GM19239 (cell line): Measurements from ENCODE around the gene DPM2.

ENCODE experiments used
- DNase-seq: peaks from one replicate; pipeline ENCODE4 v3.0.0; 2011; ENCODE audit warnings: low spot score; ENCODE audit not compliant: insufficient read length
- FAIRE-seq: peaks from 2 replicates; lab custom pipeline; 2011; peaks lifted over from hg19 to GRCh38; lab: Jason Lieb, UNC

DPM2 gene

DNA sequence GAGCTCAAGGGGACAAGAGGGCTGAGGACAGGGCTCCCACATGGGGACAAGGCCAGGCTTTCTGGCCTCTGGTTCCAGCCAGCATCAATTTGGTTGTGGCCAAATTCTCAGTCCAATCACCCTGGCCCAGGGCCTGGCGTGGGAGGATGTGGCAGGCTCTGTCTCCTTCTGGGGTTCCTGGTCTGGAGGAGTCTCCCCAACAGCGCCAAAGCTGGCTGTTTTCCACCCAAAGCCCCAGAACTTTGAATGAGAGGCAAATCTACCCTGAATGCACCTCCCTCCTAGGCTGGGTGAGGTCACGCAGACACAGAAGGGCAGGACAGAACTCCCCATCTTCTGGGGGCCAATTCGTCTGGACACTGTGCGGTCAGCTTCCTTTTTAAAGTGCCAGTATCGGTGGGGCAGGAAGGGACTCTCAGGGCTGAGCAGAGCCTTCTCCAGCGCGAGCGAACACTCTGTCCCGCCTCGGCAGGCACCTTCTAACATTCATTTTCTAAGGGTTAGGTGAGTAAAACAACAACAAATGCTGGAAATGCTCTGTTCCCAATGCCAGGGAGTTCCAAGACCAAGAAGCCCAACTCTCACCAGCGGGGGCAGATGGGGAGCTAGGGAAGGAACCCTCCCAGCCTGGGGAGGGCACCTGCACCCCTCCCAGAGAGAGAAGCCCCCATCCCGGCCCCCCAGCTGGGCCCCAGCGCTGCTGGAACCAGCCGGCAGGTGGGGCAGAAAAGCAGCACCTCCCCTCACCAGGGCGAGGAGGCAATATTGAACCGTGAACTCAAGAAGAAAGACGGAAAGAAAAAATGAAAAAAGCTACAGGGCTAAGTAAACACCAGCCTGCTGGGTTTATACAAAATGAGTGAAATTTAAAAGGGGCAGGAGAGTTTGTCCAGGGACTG, 3.7 kb upstream of the DPM2 start:
- no peak for DNase-seq

DNA sequence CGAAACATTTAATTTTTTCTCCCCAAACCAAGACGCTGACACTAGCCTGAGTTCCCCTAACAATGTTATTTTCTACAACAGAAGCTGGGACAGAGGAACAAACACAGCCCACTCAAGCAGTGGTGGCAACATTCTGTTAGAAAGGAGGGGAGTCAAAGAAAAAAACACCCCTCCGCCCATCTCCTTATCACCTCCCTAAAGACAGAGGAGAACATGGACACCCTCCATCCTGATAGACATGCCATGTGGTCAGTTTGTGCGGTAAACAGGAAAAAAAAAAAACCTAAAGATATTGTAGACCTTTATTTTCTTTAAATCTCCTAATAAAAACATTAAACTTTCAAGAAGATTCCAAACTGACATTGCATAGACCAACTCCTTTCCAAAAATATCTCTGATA, 2.9 kb upstream of the DPM2 start:
- DNase-seq (no peak), FAIRE-seq (no peak)

More for the DNA sequence above, 3.7 kb upstream of the DPM2 start:
- no peak for FAIRE-seq

DNA sequence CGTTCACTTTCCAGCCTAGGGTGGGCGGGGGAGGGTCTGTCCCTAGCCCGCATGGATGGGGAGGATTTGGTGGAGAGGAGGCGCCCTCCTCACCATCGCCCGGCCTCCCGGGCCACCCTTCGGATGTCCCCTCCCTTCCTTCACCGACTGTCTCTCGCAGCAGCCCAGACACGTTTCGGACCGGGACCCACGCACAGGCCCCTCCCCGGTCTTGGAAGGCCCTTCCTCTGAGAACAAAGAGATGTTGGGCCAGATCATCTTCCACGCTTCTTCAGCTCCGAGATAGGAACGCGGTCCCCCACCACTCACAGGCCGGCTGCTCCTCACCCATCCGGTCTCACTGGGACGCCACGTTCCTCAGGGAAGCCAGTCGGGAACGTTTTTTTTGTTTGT, 640 bp upstream of the DPM2 start:
- no peak for DNase-seq
- FAIRE-seq = no peak

DNA sequence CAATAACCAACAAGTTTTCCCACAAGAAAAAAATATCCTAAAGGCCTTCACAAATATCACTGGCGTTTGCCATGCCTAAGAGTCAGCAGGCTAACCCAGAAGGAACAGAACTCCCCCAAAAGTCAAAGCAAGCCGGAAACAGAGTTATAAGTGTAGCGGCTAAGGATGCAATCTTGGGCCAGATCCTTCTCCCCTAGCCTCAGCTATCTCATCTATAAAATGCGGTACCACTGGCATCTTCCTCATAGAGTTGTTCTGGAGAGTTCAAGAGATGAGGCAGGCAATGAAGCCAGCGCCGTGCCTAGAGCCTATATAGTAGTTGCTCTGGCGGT, 632 bp downstream of the DPM2 start:
- no peak for FAIRE-seq
- no peak for DNase-seq

DNA sequence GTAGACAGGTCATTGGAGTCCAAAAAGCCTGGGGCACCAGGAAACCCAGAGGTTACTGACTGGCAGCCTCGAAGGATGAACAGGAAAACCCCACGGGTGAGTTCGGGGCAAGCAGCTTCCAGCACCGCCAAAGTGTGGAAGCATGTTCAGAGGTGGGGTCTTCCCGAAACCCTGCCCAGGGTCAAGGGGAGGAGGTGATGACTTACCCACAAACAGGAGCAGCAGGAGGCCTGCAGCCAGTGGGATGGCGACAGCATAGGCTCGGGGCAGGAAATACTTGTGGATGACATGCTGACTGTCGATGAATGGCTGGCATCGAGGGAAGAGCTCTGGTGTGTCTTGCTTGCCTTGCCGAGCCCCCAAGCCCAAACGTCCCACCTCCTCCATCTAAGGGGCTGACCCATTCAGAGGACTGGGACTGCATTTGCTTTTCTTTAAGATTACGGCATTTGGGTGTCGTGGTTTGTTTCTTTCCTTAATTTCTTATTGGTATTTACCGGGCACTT, 1.3 kb downstream of the DPM2 start:
- FAIRE-seq (no peak), DNase-seq (no peak)

DNA sequence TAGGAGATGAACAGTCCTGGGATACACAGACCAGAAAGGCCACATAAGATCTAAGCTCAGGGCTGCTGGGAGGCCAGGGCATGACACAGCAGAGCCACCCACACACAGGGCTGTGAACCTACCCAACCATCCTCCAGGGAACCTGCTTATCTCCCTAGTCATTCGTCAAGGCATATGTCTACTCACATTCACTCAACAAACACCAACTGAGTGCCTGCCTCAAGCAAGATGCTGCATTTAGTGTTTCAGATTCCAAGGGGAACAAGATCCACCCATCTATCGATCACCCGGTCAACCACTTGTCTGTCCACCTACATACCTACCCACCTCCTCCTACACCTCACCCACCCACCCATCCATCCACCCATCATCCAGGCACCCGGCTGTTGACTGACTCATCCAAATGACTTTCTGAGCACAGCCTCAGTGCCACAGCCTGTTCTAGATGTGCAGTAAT, 1.9 kb downstream of the DPM2 start:
- DNase-seq (no peak), FAIRE-seq (no peak)

DNA sequence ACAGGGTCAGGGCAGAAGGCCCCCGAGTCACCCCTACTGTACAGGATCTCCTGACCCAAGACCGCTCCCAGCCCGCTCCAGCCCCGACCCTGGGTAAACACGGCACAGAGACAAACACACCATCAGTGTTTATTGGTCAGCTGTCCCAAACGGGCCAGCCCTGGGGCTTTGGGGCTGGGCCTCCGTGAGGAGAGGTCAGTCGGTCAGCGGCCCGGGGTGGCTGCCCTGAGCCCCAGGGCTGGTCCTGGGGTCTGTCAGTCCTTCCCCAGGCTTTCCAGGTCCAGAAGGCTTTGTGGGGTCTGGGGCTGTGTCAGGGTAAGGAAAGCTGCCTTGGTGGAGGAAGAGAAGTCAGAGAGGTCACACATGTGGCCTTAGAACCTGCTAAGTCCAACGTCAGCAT, 2.7 kb downstream of the DPM2 start:
- DNase-seq (no peak), FAIRE-seq (no peak)

DNA sequence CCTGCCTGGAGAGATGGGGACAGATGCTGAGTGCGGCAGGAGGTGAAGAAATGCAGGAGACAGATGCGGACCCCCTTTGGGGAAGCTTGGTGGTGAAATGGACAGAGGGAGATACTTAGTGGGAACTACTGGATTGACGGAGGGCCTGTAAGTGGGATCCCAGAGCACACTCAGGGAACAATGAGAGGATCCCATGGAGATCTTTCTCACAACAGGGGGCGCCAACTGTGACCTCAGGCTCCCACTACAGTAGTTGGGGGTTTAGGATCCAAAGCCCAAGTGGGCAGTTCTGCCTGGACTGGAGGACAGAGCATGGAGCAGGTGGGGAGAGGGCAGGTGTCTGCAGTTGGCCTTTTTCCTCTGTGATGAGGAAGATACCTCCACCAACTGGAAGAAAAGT, 3.4 kb downstream of the DPM2 start:
- no peak for DNase-seq
- no peak for FAIRE-seq

DNA sequence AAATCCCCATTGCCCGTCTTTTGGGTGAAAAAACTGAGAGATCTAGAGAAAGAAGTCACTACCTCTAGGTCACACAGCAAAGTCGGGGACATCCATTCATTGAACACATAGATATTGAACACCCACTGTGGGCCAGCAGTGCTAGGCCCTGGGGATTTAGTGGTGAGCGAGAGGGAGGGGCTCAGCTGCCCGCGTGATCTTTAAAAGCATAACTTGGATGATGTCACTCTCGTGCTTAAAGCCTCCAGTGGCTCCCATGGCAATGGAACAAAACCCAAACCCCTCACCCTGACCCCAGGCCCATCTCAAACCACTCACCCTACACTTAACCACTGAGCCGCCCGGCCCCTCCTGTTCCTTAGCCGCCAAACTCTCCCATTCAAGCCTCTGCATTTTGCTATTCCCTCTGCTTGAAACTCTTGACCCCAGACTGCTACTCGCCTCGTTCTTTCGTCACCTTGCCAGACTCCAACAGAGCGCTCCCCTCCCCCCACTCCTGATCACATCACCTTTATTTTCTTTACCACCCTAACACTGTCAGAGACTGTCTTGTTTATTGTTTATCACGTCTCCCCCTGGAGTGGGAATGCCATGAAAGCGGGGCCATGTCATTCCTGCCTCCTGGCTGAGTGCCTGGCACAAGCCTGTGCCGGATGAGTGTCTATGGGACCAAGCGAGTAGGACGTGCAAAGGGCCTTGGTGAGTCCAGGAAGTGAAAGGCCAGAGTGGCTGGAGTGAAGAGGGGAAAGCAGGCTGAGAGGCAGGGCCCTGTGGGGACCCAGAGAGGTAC, 6.4 kb downstream of the DPM2 start:
- no peak for FAIRE-seq
- no peak for DNase-seq

DNA sequence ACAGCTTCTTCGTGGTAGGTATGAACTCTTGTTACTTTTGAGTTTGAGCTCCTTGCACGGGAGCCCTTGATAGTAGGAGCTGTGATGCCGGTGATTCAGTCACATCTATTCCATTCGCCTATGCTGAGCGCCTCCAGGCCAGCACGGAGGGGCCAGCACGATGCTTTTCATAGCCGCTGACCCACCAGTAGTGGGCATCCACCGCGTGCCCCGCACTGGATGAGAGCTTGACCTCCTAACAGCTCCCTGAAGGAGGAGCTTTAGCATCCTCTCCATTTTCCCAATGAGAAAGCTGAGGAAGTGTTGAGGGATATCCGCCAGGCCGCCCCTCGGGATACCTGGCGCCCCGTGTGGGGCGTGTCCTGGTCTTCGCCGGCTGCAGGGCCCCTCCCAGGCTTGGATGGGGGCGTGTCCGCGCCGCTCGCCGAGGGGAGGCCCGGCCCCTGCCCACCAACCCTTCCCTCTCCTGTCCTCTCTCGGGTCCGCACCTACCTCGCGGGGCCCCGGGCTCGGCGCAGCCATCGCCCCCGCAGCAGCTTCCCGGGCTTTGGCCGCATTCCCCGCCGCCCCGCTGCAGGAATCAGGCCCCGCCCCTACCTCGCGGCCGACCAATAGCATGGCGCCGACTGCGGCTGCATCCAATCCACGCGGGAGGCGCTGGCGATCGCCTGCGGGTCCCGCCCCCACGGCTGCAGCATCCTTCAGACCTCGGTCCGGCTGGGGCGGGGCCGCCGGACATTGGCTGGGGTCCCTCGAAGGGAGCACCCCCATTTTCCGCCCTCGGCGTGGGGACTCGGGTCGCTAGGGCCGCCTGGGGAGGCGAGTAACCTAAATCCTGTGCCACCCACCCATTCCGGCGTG, 7.2 kb downstream of the DPM2 start, which contains the start of gene PIP5KL1:
Gene PIP5KL1 (minus strand): TSS at position 547 of the 861 bp plus-strand sequence. CDS start 25 bp downstream, at position 522.
- DNase-seq = peak; percentile 93
- peak; percentile 56 for FAIRE-seq

DNA sequence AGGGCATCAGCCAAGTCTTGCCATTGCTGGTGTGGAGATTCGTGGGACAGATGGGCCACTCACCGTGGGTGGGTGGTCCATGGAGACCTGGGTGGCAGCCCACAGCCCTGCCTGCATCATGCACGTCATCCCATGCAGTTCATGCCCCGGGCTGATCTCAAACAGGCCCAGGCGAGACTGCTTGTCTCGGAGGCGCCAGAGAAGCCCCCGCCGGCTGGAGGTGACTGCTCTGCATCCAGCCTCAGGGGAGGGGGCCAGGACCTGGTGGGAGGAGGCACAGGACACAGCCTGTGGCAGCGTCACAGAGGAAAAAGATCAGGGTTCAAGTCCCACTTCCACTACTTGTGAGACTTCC, 8.1 kb downstream of the DPM2 start:
- FAIRE-seq (no peak), DNase-seq (no peak)

DNA sequence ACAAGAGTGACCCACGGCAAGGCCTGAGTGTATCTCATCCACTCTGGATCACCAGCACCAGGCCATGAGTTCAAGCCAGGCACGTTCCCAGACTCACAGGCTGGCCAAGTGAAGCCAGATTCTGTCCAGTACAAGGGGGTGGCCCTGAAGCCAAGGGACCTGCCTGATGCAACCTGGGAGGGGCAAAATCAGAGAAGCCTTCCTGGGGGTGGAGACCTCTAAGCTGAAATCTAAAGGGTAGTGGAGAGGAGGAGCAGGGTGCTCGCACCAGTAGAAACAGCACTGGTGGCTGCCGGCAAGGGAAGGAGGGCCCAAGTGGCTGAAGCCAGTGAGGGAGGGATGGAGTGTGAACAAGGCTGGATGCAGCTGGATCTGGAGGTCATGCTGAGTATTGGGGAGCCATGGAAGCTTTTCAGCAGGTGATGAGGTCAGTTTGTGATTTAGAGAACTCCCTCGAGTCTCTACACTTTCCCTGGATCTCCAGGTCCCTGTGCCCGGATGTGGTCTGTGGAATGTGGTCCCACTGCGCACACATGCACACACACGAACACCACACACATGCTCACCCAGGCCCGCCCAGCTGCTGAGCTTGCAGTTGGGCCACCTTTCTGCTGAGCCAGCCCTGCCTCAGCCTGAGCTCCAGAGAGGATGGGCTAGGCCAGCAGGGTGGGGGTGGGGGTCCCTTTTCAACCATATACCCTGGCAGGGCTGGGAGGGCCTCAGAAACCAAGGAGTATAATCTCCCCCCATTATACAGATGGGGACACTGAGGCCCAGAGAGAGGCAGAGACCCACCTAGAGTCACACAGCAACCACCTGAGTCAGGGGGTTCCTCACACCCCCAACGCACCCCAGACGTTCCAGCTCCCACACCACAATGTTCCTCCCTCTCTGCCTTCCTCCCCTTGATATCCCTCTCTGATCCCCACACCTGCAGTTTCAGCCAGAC, 8.7 kb downstream of the DPM2 start:
- DNase-seq (no peak), FAIRE-seq (no peak)

DNA sequence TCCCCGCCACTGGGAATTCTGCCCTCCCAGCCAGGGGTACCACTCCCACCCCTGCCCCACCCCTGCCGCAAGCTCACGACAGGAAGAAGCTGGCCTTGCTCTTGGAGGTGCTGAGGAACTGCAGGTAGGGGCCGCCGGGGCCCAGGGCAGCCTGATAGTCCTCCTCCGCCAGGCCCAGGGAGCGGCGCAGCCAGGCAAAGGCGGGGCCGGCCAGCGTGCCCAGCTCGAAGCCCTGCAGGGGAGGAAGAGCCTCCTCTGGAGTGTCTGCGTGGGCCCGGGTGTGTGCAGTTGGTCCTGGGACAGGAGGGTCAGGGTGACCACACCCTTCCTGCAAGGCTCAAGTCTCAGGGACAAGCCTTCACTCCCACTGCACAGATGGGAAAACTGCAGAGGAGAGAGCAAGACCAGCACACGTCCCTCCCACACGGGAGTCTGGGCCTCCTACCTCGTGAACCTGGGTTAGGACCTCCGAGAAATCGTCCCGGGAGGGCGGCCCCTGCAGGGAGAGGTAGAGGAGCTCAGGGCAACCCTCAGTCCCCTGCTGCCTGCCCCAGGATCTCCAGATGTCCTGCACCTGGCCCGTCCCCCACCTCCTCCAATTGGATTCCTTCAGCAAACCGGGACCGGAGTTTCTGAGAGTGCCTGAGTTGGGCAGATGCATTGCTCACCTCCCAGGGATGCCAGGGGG, 9.5 kb downstream of the DPM2 start:
- DNase-seq (no peak), FAIRE-seq (no peak)

DNA sequence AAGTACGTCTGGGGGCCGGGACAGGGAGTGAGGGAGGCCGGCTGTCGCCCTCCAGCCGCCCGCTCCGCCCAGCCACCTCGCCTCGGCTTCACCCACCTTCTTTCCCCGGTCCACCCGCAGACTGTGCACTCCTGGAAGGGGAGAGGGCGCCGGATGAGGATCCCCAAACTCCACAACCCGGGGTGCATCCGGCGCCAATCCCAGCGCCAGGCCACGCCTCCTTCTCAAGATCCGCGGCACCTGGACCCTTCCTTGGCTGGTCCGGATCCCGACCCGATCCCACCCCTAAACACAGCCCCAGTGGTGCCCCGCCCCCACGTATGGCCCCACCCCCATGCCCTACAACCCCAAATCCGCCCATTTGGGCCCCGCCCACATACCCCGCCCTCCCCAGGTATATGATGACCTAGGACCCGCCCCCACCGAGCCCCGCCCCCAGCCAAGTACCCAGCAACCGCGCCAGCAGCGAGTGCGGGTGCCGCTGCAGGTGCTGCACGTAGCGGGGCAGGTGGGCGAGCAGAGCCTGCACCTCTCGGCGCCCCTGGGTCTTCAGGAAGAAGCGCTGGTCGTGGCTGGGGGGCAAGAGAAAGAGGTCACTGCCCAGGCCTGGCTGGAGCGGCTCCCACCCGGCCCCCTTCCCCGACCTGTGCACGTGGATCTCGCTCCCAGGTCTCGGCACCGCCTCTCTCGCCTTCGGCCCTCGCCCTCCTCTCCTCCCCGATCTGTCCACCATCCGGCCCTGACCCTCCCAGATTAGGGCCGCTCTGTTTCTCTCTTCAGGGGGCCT, 10.3 kb downstream of the DPM2 start:
- DNase-seq (no peak), FAIRE-seq (no peak)

DNA sequence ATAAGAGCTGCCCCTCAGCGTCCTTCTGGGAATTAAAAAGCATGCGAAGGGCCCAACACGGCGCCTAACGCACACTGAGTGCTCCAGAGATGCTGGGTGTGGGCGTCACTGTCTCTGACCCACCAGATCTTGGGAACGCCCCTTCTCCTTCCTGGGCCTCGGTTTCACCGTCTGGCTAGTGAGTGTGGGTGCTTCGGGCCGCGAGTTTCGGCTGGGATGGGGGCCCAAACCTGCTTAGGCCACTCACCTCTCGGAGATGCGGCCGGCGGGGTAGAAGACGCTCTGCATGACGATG, 10.8 kb downstream of the DPM2 start:
- FAIRE-seq = no peak
- no peak for DNase-seq

DNA sequence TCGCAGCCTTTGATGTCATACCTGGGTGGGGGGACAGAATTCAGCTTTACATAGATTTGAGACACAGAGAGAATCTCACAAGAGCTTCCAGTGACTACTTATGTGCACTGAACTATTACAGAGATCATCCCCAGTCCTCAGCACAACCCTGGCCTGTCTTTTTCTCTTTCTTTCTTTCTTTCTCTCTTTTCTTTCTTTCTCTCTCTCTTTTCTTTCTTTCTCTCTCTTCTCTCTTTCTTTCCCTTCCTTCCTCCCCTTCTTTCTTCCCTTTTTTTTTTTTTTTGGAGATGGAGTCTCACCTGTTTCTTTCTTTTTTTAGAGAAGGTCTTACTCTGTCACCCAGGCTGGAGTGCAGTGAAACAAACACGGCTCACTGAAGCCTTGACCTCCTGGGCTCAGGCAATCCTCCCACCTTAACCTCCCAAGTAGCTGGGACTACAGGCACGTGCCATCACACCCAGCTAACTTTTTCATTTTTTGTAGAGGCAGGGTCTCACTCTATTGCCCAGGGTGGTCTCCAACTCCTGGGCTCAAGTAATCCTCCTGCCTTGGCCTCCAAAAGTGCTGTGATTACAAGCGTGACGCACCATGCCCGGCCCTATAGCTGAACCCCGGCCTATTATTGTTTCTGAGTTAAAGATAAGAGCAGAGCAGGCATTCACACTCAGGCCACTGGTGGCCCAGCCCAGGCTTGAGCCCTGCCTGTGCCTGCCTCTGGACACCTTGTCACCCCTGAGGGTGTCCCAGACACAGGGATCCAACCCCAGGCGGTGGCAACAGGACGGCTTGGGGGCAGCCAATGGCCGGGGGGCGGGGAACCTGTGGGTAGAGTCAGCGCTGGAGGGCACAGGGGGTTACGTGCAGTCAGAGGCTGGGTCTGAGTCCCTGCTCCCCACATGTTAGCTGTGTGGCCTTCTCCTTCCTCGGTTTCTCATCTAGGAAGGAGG, 11.4 kb downstream of the DPM2 start:
- no peak for FAIRE-seq
- DNase-seq = no peak
